ENCODE results near the gene VSIR. TPM values are rescaled to one million over a fixed set of nuclear protein-coding genes. Genes with fewer than 3 reads are reported as not detected.

The VSIR gene
- total RNA-seq (2014; rRNA removed; shearing (Covaris generic)), result 5.3 and 17.1 TPM in 2 replicates

GRCh38 chr10:71773221-71773971 lies at the start of gene VSIR:
Gene VSIR, minus strand, starts transcription at chr10:71773520. Its CDS starts 81 bp downstream, at chr10:71773439.
- DNase-seq (ENCODE audit: low read depth), result peak; percentile 73

GRCh38 chr10:71821909-71822763 lies 48.8 kb upstream of the VSIR start:
- peak; percentile 53 for DNase-seq (ENCODE audit: low read depth)

GRCh38 chr10:71820966-71821365 lies 47.6 kb upstream of the VSIR start:
- no peak for DNase-seq (ENCODE audit: low read depth)

GRCh38 chr10:71819985-71820384 lies 46.7 kb upstream of the VSIR start:
- DNase-seq (ENCODE audit: low read depth), result no peak

GRCh38 chr10:71819441-71819861 lies 46.1 kb upstream of the VSIR start:
- no peak for DNase-seq (ENCODE audit: low read depth)

GRCh38 chr10:71818674-71819260 lies 45.4 kb upstream of the VSIR start:
- DNase-seq (ENCODE audit: low read depth), result no peak

GRCh38 chr10:71817831-71818655 lies 44.7 kb upstream of the VSIR start:
- DNase-seq (ENCODE audit: low read depth), result no peak

GRCh38 chr10:71816936-71817618 lies 43.8 kb upstream of the VSIR start:
- no peak for DNase-seq (ENCODE audit: low read depth)

- no peak for DNase-seq (ENCODE audit: low read depth)
These were observed 43.1 kb upstream of the VSIR start for GRCh38 chr10:71816421-71816851.

GRCh38 chr10:71815515-71816130 lies 42.3 kb upstream of the VSIR start:
- DNase-seq (ENCODE audit: low read depth), result no peak

GRCh38 chr10:71814922-71815411 lies 41.6 kb upstream of the VSIR start:
- no peak for DNase-seq (ENCODE audit: low read depth)

- no peak for DNase-seq (ENCODE audit: low read depth)
These were observed 39.7 kb upstream of the VSIR start for GRCh38 chr10:71812913-71813590.

- DNase-seq (ENCODE audit: low read depth), result peak; percentile 35
These were observed 38.9 kb upstream of the VSIR start for GRCh38 chr10:71812016-71812912.

- DNase-seq (ENCODE audit: low read depth), result no peak
These were observed 38.0 kb upstream of the VSIR start for GRCh38 chr10:71811351-71811750.

- DNase-seq (ENCODE audit: low read depth), result no peak
These were observed 36.9 kb upstream of the VSIR start for GRCh38 chr10:71810048-71810750.

- DNase-seq (ENCODE audit: low read depth), result no peak
These were observed 36.3 kb upstream of the VSIR start for GRCh38 chr10:71809628-71810027.

GRCh38 chr10:71807557-71808510 lies 34.5 kb upstream of the VSIR start:
- no peak for DNase-seq (ENCODE audit: low read depth)
